ENCODE results near the gene RAPGEF1.
"Not testable (repeated sequence)": the region's sequence is repeated elsewhere in the genome, so short reads cannot be mapped to it uniquely, and the experiment has no call there.

The RAPGEF1 gene

DNA sequence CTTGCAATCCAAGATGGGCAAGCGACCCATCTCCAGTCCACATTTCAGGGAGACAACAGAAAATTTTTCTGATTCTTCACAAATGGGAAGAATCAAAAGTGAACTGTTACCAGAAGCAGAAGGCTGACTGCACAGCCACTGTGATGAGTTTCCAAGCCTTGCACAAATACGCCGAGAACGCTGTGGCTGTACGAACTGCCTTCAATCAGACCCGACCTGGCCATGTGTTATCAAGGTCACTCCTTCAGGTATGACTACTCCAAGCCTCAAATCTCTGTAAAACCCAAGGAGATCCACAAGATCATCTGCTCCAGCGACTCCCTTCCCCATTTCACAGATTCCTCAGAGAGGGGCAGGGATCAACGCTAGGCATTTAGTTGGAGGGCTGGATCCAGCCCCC, 26.9 kb downstream of the RAPGEF1 start:
- 94% methylated on average over 8 of the region's 8 CpGs for WGBS
- Histone ChIP-seq H3K36me3 (ENCODE audit: insufficient read depth, low read length) (peaks cover 2% of the 10 kb centered on the region; the same call in 1 of the 2 replicates), H3K9me3 (ENCODE audit: insufficient read depth, low read depth, low read length) (no peaks in the 10 kb centered on the region), H3K4me3 (ENCODE audit: low read length) (no peak overlapping the region), H3K27me3 (ENCODE audit: insufficient read depth, low read length) (no peaks in the 10 kb centered on the region), H3K9ac (ENCODE audit: low read depth, low read length) (no peak overlapping the region), H3K4me1 (ENCODE audit: insufficient read depth, low read length) (peaks cover 30% of the 10 kb centered on the region), H3K27ac (ENCODE audit: low read depth, low read length) (0 out of 2 replicates have a peak overlapping the region, but pooled peaks have one; percentile 19)

DNA sequence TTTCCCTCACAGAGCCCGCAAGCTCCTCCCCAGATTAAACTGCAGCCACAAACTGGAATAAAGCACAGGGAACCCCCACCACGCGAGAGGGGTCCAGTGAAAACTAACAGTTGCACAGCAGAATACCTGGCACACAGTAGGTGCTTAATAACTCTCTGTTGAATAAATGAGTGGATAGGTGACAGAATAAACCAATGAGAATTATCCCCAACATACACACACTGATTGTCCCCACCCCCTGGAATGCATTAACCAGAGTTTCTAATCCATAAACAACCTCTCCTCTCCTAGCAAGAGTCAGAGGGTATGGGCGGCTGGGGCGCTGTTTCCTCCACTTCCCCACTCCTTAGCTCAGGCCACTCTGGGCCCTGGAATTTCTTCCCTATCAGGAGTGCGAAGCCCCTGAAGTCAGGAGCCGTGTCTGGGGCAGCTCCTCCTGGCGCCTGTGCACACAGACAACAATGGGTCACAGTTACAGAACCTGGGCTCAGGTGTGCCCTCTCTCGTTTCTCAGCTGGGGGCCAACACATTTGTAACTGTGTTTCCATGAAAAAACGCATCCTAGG, 27.6 kb downstream of the RAPGEF1 start:
- H3K9ac ChIP-seq (ENCODE audit: low read depth, low read length): no peak overlapping the region
- WGBS: 88% methylated on average over 10 of the region's 10 CpGs
- no peaks in the 10 kb centered on the region for H3K9me3 ChIP-seq (ENCODE audit: insufficient read depth, low read depth, low read length)
- H3K4me3 ChIP-seq (ENCODE audit: low read length): no peak overlapping the region
- H3K36me3 ChIP-seq (ENCODE audit: insufficient read depth, low read length): no peaks in the 10 kb centered on the region
- no peaks in the 10 kb centered on the region for H3K27me3 ChIP-seq (ENCODE audit: insufficient read depth, low read length)
- H3K4me1 ChIP-seq (ENCODE audit: insufficient read depth, low read length): peaks cover 36% of the 10 kb centered on the region
- 0 out of 2 replicates have a peak overlapping the region, but pooled peaks have one; percentile 18 for H3K27ac ChIP-seq (ENCODE audit: low read depth, low read length)

DNA sequence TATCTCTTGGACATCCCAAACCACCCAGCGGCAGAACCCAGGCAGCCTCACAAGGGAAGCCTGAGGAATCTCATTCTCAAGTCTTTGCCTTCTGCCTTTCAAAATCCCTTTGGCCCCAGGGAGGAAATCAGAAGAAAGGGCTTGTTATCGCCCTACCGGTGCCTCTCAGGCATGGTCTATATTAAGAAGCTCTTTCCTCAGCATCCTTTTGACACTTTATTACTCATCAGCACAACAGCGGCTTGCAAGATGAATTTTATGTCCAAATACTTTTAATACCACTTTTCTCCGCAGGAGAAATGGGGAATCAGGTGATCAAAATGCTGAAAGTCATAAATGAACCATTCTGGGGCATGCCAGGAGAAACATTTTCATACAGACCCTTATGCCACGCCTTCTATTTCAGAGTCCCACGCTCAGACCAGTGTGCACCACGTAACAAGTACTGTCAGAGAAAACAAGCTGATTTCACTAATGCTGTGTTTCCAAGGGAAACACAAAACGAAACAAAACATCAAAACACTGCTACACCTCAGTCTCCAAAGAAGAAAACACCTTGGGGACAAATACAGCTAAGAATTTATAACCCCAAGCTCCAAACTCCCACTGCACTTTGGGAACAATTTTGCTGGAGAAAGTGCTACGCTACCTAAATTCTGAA, 30.0 kb downstream of the RAPGEF1 start:
- peak overlapping the region; percentile 50 for H3K27ac ChIP-seq (ENCODE audit: low read depth, low read length)
- H3K4me1 ChIP-seq (ENCODE audit: insufficient read depth, low read length): peaks cover 49% of the 10 kb centered on the region
- no peaks in the 10 kb centered on the region for H3K27me3 ChIP-seq (ENCODE audit: insufficient read depth, low read length)
- no peak overlapping the region for H3K4me3 ChIP-seq (ENCODE audit: low read length)
- 79% methylated on average over 10 of the region's 10 CpGs for WGBS
- H3K36me3 ChIP-seq (ENCODE audit: insufficient read depth, low read length): no peaks in the 10 kb centered on the region
- H3K9ac ChIP-seq (ENCODE audit: low read depth, low read length): no peak overlapping the region
- H3K9me3 ChIP-seq (ENCODE audit: insufficient read depth, low read depth, low read length): no peaks in the 10 kb centered on the region

DNA sequence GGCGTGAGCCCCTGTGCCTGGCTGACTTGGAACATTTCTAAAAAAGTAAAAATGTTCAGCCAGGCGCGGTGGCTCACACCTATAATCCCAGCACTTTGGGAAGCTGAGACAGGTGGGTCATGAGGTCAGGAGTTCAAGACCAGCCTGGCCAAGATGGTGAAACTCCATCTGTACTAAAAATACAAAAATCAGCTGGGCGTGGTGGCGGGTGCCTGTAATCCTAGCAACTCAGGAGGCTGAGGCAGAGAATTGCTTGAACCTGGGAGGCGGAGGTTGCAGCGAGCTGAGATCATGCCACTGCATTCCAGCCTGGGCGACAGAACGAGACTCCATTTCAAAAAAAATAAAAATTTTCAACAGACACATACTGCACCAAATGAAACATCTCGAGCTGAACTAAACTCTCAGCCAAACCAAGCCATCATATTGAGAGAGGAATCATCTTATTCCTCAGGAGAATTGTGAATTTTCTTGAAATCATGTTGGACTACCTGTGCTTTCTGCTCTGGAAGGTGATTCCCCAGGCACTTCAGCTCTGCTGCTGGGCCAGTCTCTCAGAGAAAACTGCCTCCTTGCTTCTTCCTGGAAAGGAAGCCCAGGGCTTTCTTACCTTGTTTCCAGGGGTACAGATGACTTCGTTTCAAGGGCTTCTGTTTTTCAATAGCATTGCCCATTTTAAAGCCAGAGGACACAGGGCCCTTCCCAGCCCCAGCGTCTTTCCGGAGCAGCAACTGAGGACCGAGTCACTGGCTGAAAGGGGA, 30.7 kb downstream of the RAPGEF1 start:
- Histone ChIP-seq H3K27ac (ENCODE audit: low read depth, low read length) (peak overlapping the region; percentile 50), H3K4me1 (ENCODE audit: insufficient read depth, low read length) (peaks cover 56% of the 10 kb centered on the region)
- WGBS: 91% methylated on average over 14 of the region's 14 CpGs
- not testable (repeated sequence) for H3K9ac ChIP-seq (ENCODE audit: low read depth, low read length); H3K4me3 ChIP-seq (ENCODE audit: low read length); H3K9me3 ChIP-seq (ENCODE audit: insufficient read depth, low read depth, low read length); H3K27me3 ChIP-seq (ENCODE audit: insufficient read depth, low read length); H3K36me3 ChIP-seq (ENCODE audit: insufficient read depth, low read length)

DNA sequence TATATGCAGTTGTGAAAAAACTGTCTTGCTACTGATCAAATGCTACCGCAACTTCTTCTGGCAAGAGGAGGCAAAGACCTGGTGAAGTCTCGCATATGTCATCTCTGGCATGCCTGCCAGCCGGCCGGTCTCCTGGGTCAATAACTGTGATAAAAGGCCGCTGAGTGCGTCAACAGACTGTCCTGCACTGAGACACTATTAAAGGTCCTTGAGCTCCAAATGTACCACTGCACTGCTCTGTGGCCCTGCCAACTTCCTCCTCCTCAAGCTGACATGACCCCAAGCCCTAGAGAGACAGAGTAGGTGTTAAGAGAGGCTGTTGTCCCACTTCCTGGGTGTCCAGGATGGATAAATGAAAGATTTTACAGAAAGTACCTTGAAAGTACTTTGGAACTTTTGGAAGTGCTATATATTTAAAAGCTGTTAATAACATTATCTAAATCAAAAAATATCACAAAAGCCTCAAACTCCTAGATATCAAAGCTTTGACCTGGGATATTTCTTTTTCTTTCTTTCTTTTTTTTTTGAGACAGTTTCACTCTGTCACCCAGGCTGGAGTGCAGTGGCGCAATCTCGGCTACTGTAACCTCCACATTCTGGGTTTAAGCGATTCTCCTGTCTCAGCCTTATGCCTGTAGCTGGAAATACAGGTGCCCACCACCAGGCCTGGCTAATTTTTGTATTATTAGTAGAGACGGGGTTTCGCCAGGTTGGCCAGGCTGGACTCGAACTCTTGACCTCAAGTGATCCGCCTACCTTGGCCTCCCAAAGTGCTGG, 31.5 kb downstream of the RAPGEF1 start:
- no peak overlapping the region for H3K4me3 ChIP-seq (ENCODE audit: low read length)
- H3K27me3 ChIP-seq (ENCODE audit: insufficient read depth, low read length): no peaks in the 10 kb centered on the region
- H3K9ac ChIP-seq (ENCODE audit: low read depth, low read length): no peak overlapping the region
- no peaks in the 10 kb centered on the region for H3K9me3 ChIP-seq (ENCODE audit: insufficient read depth, low read depth, low read length)
- no peaks in the 10 kb centered on the region for H3K36me3 ChIP-seq (ENCODE audit: insufficient read depth, low read length)
- peaks cover 62% of the 10 kb centered on the region for H3K4me1 ChIP-seq (ENCODE audit: insufficient read depth, low read length)
- WGBS: 95% methylated on average over 13 of the region's 13 CpGs
- H3K27ac ChIP-seq (ENCODE audit: low read depth, low read length): peak overlapping the region; percentile 29; the same call in 1 of the 2 replicates

DNA sequence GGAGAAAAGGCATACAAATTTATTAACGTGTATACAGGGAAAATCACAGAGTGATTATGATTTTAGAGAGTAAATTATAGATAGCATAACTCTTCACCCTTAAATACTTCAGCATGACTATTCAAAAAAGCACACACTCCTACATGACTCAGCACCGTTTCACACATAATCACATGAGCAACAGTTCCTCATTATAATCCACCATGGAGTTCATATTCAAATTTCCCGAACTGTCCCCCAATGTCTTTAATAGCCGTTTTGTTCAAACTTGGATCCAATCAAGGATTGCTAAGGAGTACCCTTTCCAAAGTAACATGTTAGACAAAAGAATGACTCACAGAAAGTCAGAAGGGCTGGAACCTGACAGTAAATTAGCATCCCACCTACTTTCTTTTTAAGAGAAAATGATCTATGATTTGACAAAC, 32.1 kb downstream of the RAPGEF1 start:
- H3K36me3 ChIP-seq (ENCODE audit: insufficient read depth, low read length): no peaks in the 10 kb centered on the region
- peaks cover 63% of the 10 kb centered on the region for H3K4me1 ChIP-seq (ENCODE audit: insufficient read depth, low read length)
- H3K9ac ChIP-seq (ENCODE audit: low read depth, low read length): no peak overlapping the region
- no peaks in the 10 kb centered on the region for H3K27me3 ChIP-seq (ENCODE audit: insufficient read depth, low read length)
- 92% methylated on average over 4 of the region's 4 CpGs for WGBS
- H3K4me3 ChIP-seq (ENCODE audit: low read length): no peak overlapping the region
- no peaks in the 10 kb centered on the region for H3K9me3 ChIP-seq (ENCODE audit: insufficient read depth, low read depth, low read length)
- peak overlapping the region; percentile 29; the same call in 1 of the 2 replicates for H3K27ac ChIP-seq (ENCODE audit: low read depth, low read length)

DNA sequence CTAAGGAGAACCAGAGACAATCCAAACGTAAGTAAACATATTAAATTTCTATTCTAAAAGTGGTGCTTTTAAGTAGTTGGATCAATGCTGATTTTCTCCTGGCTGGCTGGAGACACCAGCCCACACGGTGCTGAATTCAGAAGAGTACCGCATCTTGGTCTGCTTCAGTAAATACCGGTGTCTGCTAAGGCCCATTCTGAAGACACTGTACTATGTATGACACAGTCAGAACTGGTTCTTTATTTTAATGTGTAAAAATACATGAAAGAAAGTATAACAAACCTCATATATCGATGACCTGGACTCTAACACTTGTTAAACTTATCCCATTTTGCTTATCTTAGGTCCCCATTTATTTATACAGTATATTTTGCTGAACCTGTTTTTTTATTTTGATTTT, 32.8 kb downstream of the RAPGEF1 start:
- H3K4me3 ChIP-seq (ENCODE audit: low read length): no peak overlapping the region
- no peaks in the 10 kb centered on the region for H3K27me3 ChIP-seq (ENCODE audit: insufficient read depth, low read length)
- no peaks in the 10 kb centered on the region for H3K9me3 ChIP-seq (ENCODE audit: insufficient read depth, low read depth, low read length)
- no peaks in the 10 kb centered on the region for H3K36me3 ChIP-seq (ENCODE audit: insufficient read depth, low read length)
- no peak overlapping the region for H3K9ac ChIP-seq (ENCODE audit: low read depth, low read length)
- WGBS: 89% methylated on average over 3 of the region's 5 CpGs
- peaks cover 63% of the 10 kb centered on the region for H3K4me1 ChIP-seq (ENCODE audit: insufficient read depth, low read length)
- no peak overlapping the region for H3K27ac ChIP-seq (ENCODE audit: low read depth, low read length)

DNA sequence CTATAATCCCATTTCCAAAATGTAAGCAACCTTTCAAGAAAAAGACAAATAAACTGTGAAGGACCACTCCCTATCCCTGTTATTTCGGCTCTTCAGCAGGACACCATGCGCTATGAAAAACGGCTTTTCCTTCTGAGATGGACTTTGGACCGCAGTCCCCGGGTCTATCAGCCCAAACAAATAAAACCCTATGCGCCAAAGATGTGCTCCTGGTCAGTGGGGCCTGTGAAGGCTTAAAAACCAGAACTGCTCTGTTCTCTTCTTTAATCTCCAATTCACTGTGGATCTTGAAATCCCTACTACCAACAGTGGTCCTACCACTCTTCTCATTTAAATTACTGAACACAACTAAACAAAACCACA, 33.3 kb downstream of the RAPGEF1 start:
- Histone ChIP-seq H3K4me1 (ENCODE audit: insufficient read depth, low read length) (peaks cover 66% of the 10 kb centered on the region), H3K9me3 (ENCODE audit: insufficient read depth, low read depth, low read length) (no peaks in the 10 kb centered on the region), H3K27me3 (ENCODE audit: insufficient read depth, low read length) (no peaks in the 10 kb centered on the region), H3K4me3 (ENCODE audit: low read length) (no peak overlapping the region), H3K9ac (ENCODE audit: low read depth, low read length) (no peak overlapping the region), H3K27ac (ENCODE audit: low read depth, low read length) (no peak overlapping the region), H3K36me3 (ENCODE audit: insufficient read depth, low read length) (no peaks in the 10 kb centered on the region)
- 93% methylated on average over 6 of the region's 6 CpGs for WGBS

DNA sequence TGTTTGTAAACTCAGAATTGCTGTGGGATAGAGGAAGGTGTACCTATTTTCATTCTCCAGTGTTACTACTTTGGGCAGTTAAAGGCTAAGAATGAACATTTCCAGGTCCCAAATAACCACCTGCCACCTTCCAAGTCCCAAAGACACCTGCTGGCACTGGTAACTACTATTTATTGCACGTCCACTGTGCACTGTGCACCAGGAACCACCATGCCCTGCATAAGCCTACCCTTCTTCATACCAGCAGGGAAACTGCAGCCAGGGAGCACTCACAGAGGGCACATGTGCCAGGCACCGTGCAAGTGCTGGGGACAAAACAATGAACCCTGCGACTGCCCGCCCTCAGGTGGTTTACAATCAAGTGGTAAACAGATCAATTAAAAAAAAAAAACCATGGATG, 34.9 kb downstream of the RAPGEF1 start:
- Histone ChIP-seq H3K27me3 (ENCODE audit: insufficient read depth, low read length) (no peaks in the 10 kb centered on the region), H3K27ac (ENCODE audit: low read depth, low read length) (peak overlapping the region; percentile 38), H3K36me3 (ENCODE audit: insufficient read depth, low read length) (no peaks in the 10 kb centered on the region), H3K4me3 (ENCODE audit: low read length) (no peak overlapping the region), H3K9me3 (ENCODE audit: insufficient read depth, low read depth, low read length) (no peaks in the 10 kb centered on the region), H3K4me1 (ENCODE audit: insufficient read depth, low read length) (peaks cover 76% of the 10 kb centered on the region), H3K9ac (ENCODE audit: low read depth, low read length) (no peak overlapping the region)
- WGBS: 90% methylated on average over 4 of the region's 4 CpGs

DNA sequence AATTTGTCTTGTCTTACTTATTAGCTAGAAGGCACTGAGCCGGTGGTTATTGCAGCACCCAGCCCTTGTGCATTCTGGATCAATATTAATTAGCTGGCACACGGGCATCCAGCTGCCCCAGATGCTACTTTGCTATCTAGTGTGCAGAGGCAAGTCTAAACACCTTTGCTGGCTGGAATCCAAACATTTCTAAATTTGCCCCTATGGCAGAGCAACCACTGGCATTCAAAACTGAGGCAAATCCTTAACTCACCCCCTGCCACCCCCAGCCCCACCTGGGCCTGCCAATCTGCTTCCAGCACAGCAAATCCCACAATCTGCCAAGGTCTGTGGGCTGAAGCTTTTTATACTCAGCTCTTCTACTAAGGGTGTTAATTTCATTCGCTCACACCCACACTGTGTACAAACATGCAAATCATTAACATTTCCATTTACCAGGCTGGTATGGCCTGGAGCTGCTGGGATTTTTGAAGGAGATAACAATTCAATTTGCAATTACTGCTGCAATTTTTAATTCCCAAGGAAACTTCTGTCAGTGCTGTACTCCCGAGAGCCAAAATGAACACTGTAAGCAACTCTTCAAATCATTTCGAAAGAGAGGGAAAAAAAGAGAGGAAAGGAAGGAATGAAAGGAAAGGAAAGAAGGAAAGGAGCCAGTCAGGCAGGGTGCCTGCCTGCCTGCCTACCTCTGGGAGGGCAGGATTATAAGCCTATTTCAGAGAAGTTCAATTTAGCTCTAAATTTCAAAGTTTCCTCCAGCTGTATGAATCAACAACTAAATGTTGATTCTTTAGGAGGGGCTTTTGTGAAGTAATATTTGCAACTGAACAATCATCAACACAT, 35.5 kb downstream of the RAPGEF1 start:
- no peaks in the 10 kb centered on the region for H3K36me3 ChIP-seq (ENCODE audit: insufficient read depth, low read length)
- H3K9ac ChIP-seq (ENCODE audit: low read depth, low read length): peak overlapping the region; percentile 25; the same call in 1 of the 2 replicates
- H3K4me3 ChIP-seq (ENCODE audit: low read length): no peak overlapping the region
- 67% methylated on average over 5 of the region's 5 CpGs for WGBS
- peaks cover 70% of the 10 kb centered on the region for H3K4me1 ChIP-seq (ENCODE audit: insufficient read depth, low read length)
- H3K27me3 ChIP-seq (ENCODE audit: insufficient read depth, low read length): no peaks in the 10 kb centered on the region
- peak overlapping the region; percentile 38 for H3K27ac ChIP-seq (ENCODE audit: low read depth, low read length)
- no peaks in the 10 kb centered on the region for H3K9me3 ChIP-seq (ENCODE audit: insufficient read depth, low read depth, low read length)

All from HUES64 (cell line).